Measurements from ENCODE around the gene RGMA.
"Not testable (repeated sequence)": the region's sequence is repeated elsewhere in the genome, so short reads cannot be mapped to it uniquely, and the experiment has no call there.

Gene RGMA

GRCh38 chr15:93046721-93047120 is 42.3 kb downstream of the RGMA start:
- DNase-seq = no peak

GRCh38 chr15:93046120-93046519 is 42.9 kb downstream of the RGMA start:
- no peak for DNase-seq

GRCh38 chr15:93045191-93045785 is 43.7 kb downstream of the RGMA start:
- no peak for DNase-seq

GRCh38 chr15:93044301-93045190 is 44.5 kb downstream of the RGMA start:
- no peak for DNase-seq

- DNase-seq = no peak
Observed at GRCh38 chr15:93043621-93044300, 45.2 kb downstream of the RGMA start.

- no peak for DNase-seq
Observed at GRCh38 chr15:93042691-93043378, 46.2 kb downstream of the RGMA start.

GRCh38 chr15:93042211-93042610 is 46.8 kb downstream of the RGMA start:
- DNase-seq = no peak

- DNase-seq = no peak
Observed at GRCh38 chr15:93041159-93041547, 47.9 kb downstream of the RGMA start.

- DNase-seq = no peak
Observed at GRCh38 chr15:93040288-93041158, 48.5 kb downstream of the RGMA start.

GRCh38 chr15:93039562-93040287 is 49.3 kb downstream of the RGMA start:
- DNase-seq = not testable (repeated sequence)

- DNase-seq = no peak
Observed at GRCh38 chr15:93037820-93038705, 50.9 kb downstream of the RGMA start.

GRCh38 chr15:93036951-93037819 is 51.8 kb downstream of the RGMA start:
- no peak for DNase-seq

GRCh38 chr15:93035953-93036810 is 52.8 kb downstream of the RGMA start:
- peak; percentile 16 for DNase-seq

GRCh38 chr15:93035092-93035915 is 53.7 kb downstream of the RGMA start:
- no peak for DNase-seq

GRCh38 chr15:93034512-93034911 is 54.5 kb downstream of the RGMA start:
- no peak for DNase-seq

GRCh38 chr15:93033434-93034045 is 55.5 kb downstream of the RGMA start:
- DNase-seq = no peak
